Body of pancreas (tissue), 4 donors: Measurements from ENCODE around the gene CNTNAP2.

Experiments
- CTCF ChIP-seq, 7 experiments: fragments of 450-650 bp in 4 of 7; fragments of 200-600 bp in 3 of 7; sonication (generic) in 3 of 7; IDR thresholded peaks; one replicate each; pipeline ENCODE4 v1.5.1; 2016 to 2019; ENCODE audit warnings: antibody characterized with exemption in 7 of 7
- POLR2A ChIP-seq, 3 donors: fragments of 450-650 bp; IDR thresholded peaks; one replicate each; pipeline ENCODE4 v1.6.1; 2016; ENCODE audit warnings: antibody characterized with exemption in 3 of 3, mild to moderate bottlenecking in 2 of 3

DNA sequence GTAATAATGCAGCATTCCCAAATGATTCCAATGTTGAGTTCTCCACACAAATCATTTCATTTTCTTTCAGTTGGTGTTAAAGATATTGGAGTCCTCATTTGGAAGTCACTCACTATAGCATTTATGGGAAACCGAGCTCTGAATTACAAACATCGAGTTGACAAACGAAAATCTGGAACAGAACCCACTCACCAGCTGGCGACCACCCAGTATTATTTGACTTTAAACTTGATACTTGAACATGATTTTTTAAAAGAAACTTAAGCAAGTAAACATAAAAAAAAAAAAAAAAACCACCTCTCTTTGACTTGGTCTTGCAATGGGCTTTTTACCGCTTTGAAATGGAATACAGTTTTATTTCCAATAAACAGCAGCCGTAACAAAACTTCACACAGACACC lies 1897.4 kb downstream of the CNTNAP2 start:
- no peak for TF ChIP-seq CTCF (IDR thresholded peaks at IDR 0.05)
- no peak for TF ChIP-seq POLR2A (IDR thresholded peaks at IDR 0.05)
